ENCODE data around the gene CCDC40.

DNA sequence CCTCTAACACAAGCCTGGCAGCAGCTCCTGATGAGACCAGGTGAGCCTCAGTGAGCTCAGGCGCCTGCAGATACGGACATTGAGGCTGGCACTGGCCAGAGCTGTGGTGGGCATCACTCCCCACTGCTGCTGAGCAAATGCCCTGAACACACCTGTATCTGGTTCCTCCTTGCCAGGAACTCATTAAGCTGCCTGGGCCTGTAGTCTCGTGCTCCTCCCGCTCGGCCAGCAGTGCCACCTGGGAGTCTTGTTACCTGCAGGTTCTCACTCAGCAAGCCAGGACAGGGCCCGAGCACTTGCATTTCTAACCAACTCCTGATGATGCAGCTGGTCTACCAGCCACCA is 97.2 kb downstream of the CCDC40 start:
- TF ChIP-seq CTCF (IDR thresholded peaks at IDR 0.05) (no peak), POLR2A (IDR thresholded peaks at IDR 0.05) (no peak)

Data from adrenal gland (tissue), 5 donors.